H9 (cell line): ENCODE results near the gene NBEA. TPM values are rescaled to one million over a fixed set of nuclear protein-coding genes. Genes with fewer than 3 reads are reported as not detected.

ENCODE experiments used
- DNase-seq: peaks from one replicate; pipeline ENCODE4 v3.0.0-alpha.2; 2017
- H2AFZ ChIP-seq: one replicate; pipeline ENCODE4 v1.6.1; 2013; ENCODE audit warnings: mild to moderate bottlenecking, low read length, control low read depth, moderate library complexity
- H2AK5ac ChIP-seq: 2 replicates; pipeline ENCODE4 v1.6.1; 2013; ENCODE audit warnings: low read length, control low read depth, mixed read lengths; ENCODE audit not compliant: insufficient read length
- H2BK120ac ChIP-seq: one replicate; pipeline ENCODE4 v1.6.1; 2013; ENCODE audit warnings: low read depth, mild to moderate bottlenecking, low read length, control low read depth, inconsistent platforms; ENCODE audit not compliant: poor library complexity, severe bottlenecking
- H2BK12ac ChIP-seq: 2 replicates; pipeline ENCODE4 v1.6.1; 2013; ENCODE audit warnings: low read length, control low read depth, mixed read lengths, low read depth; ENCODE audit not compliant: insufficient read length
- H2BK15ac ChIP-seq: 2 replicates; pipeline ENCODE4 v1.6.1; 2013; ENCODE audit warnings: low read depth, low read length, control low read depth
- H2BK20ac ChIP-seq: one replicate; pipeline ENCODE4 v1.6.1; 2013; ENCODE audit warnings: low read depth, mild to moderate bottlenecking, low read length, control low read depth, inconsistent platforms; ENCODE audit not compliant: poor library complexity, severe bottlenecking
- H2BK5ac ChIP-seq: 2 replicates; pipeline ENCODE4 v1.6.1; 2013; ENCODE audit warnings: low read length, control low read depth, mixed read lengths; ENCODE audit not compliant: insufficient read length
- H3K14ac ChIP-seq: 2 replicates; pipeline ENCODE4 v1.6.1; 2013; ENCODE audit warnings: low read length, control low read depth; ENCODE audit not compliant: insufficient read depth
- H3K18ac ChIP-seq: 2 replicates; pipeline ENCODE4 v1.6.1; 2013; ENCODE audit warnings: low read depth, mild to moderate bottlenecking, mixed read lengths, low read length, control low read depth; ENCODE audit not compliant: insufficient read length
- H3K23ac ChIP-seq: 2 replicates; pipeline ENCODE4 v1.6.1; 2013; ENCODE audit warnings: low read length, control low read depth, mixed read lengths, low read depth; ENCODE audit not compliant: insufficient read length
- H3K23me2 ChIP-seq: 2 replicates; pipeline ENCODE4 v1.6.1; 2013; ENCODE audit warnings: low read depth, mild to moderate bottlenecking, mixed read lengths, low read length, control low read depth; ENCODE audit not compliant: insufficient read length, poor library complexity, severe bottlenecking
- H3K27ac ChIP-seq: 2 replicates; pipeline ENCODE4 v1.5.1; 2013; ENCODE audit warnings: low read length, control low read depth, mixed read lengths, low read depth; ENCODE audit not compliant: insufficient read length
- H3K27me3 ChIP-seq: 2 replicates; pipeline ENCODE4 v1.6.1; 2013; ENCODE audit warnings: low read length, control low read depth, inconsistent platforms; ENCODE audit not compliant: insufficient read depth
- H3K4ac ChIP-seq: 2 replicates; pipeline ENCODE4 v1.6.1; 2013; ENCODE audit warnings: low read depth, mild to moderate bottlenecking, control low read depth, inconsistent platforms, low read length, moderate library complexity
- H3K4me1 ChIP-seq: 2 replicates; pipeline ENCODE4 v1.6.1; 2013; ENCODE audit warnings: low read length, control low read depth, inconsistent platforms; ENCODE audit not compliant: insufficient read depth
- H3K4me2 ChIP-seq: 2 replicates; pipeline ENCODE4 v1.6.1; 2013; ENCODE audit warnings: low read length, control low read depth, mixed read lengths; ENCODE audit not compliant: insufficient read length, insufficient read depth
- H3K56ac ChIP-seq: 2 replicates; pipeline ENCODE4 v1.6.1; 2013; ENCODE audit warnings: low read depth, mild to moderate bottlenecking, mixed read lengths, low read length, control low read depth; ENCODE audit not compliant: insufficient read length
- H3K79me1 ChIP-seq: 2 replicates; pipeline ENCODE4 v1.6.1; 2013; ENCODE audit warnings: low read depth, mild to moderate bottlenecking, moderate library complexity, low read length, control low read depth, inconsistent platforms; ENCODE audit not compliant: insufficient read depth, poor library complexity, severe bottlenecking
- H3K79me2 ChIP-seq: 2 replicates; pipeline ENCODE4 v1.6.1; 2013; ENCODE audit warnings: low read length, control low read depth, inconsistent platforms; ENCODE audit not compliant: insufficient read depth
- H3K9ac ChIP-seq: 2 replicates; pipeline ENCODE4 v1.6.1; 2013; ENCODE audit warnings: low read length, control low read depth, mixed read lengths; ENCODE audit not compliant: insufficient read length; ENCODE audit errors: extremely low read depth
- H3K9me3 ChIP-seq: one replicate; pipeline ENCODE4 v1.6.1; 2013; ENCODE audit warnings: low read depth, low read length, inconsistent platforms; ENCODE audit not compliant: control insufficient read depth
- H3T11ph ChIP-seq: one replicate; pipeline ENCODE4 v1.6.1; 2013; ENCODE audit warnings: mild to moderate bottlenecking, low read length, control low read depth, inconsistent platforms
- H4K20me1 ChIP-seq: one replicate; pipeline ENCODE4 v1.6.1; 2013; ENCODE audit not compliant: control insufficient read depth, insufficient read length, insufficient read depth
- H4K5ac ChIP-seq: 2 replicates; pipeline ENCODE4 v1.6.1; 2013; ENCODE audit warnings: low read depth, mild to moderate bottlenecking, mixed read lengths, low read length, control low read depth; ENCODE audit not compliant: insufficient read length
- H4K8ac ChIP-seq: replicated peaks from 2 replicates; pipeline ENCODE4 v1.6.1; 2013; ENCODE audit warnings: low read length, control low read depth, mixed read lengths, low read depth; ENCODE audit not compliant: insufficient read length
- H4K91ac ChIP-seq: 2 replicates; pipeline ENCODE4 v1.6.1; 2013; ENCODE audit warnings: low read depth, mild to moderate bottlenecking, moderate library complexity, mixed read lengths, low read length, control low read depth; ENCODE audit not compliant: insufficient read length
- H3K27ac Mint-ChIP-seq, 3 experiments: 2 replicates in 2 of 3; 3 replicates in 1 of 3; pipeline ENCODE4 v1.8.0; 2020 to 2021; ENCODE audit warnings: mixed read lengths in 3 of 3, mild to moderate bottlenecking in 1 of 3, moderate library complexity in 1 of 3
- H3K27me3 Mint-ChIP-seq: 2 replicates; pipeline ENCODE4 v1.8.0; 2021; ENCODE audit warnings: low read depth, mild to moderate bottlenecking, moderate library complexity, mixed read lengths
- H3K36me3 Mint-ChIP-seq, 3 experiments: 2 replicates in 2 of 3; 3 replicates in 1 of 3; pipeline ENCODE4 v1.8.0; 2020 to 2021; ENCODE audit warnings: low read depth in 3 of 3, mixed read lengths in 3 of 3; ENCODE audit not compliant: insufficient read depth in 1 of 3
- H3K4me1 Mint-ChIP-seq, 2 experiments: 2 replicates each; pipeline ENCODE4 v1.8.0; 2020; ENCODE audit warnings: mixed read lengths in 2 of 2
- H3K4me3 Mint-ChIP-seq, 2 experiments: 2 replicates in 1 of 2; 3 replicates in 1 of 2; pipeline ENCODE4 v1.8.0; 2020 to 2021; ENCODE audit warnings: mild to moderate bottlenecking in 2 of 2, mixed read lengths in 2 of 2, moderate library complexity in 1 of 2
- H3K9me3 Mint-ChIP-seq, 2 experiments: 2 replicates in 1 of 2; 3 replicates in 1 of 2; pipeline ENCODE4 v1.8.0; 2020; ENCODE audit warnings: mild to moderate bottlenecking in 2 of 2, mixed read lengths in 2 of 2, moderate library complexity in 1 of 2
- CTCF ChIP-seq: fragments of 200-600 bp; sonication (generic); conservative IDR thresholded peaks from 3 replicates; pipeline ENCODE4 v1.8.0; 2021; ENCODE audit warnings: antibody characterized with exemption, mild to moderate bottlenecking
- WGBS: extraction: QIAGEN DNeasy Blood & Tissue Kit; methylation state at CpG from one replicate; pipeline ENCODE4 v1.1.7; 2013; ENCODE audit warnings: missing lambda C conversion rate, low lambda C conversion rate, mixed read lengths; ENCODE audit not compliant: insufficient read length; ENCODE audit errors: extremely low coverage; 5-methylcytosine and 5-hydroxymethylcytosine counted together
- total RNA-seq: library from RNA; stranded (reverse); gene quantifications from 2 replicates; pipeline ENCODE4 v1.2.1, GENCODE V29; 2021

The NBEA gene
- total RNA-seq, 1 experiment from 2014 or later = 17.3 TPM

- no peak overlapping the region for H2BK120ac ChIP-seq
- H4K8ac ChIP-seq = no peak overlapping the region
- no peaks in the 10 kb centered on the region for H3K79me2 ChIP-seq
- H3K4me3 Mint-ChIP-seq = no peak overlapping the region
- H2BK15ac ChIP-seq = no peak overlapping the region
- H3K23me2 ChIP-seq = no peaks in the 10 kb centered on the region
- no peaks in the 10 kb centered on the region for H3K27me3 ChIP-seq
- no peak overlapping the region for H2BK20ac ChIP-seq
- DNase-seq = no peak
- H4K91ac ChIP-seq = no peak overlapping the region
- no peak overlapping the region for H3K56ac ChIP-seq
- H3K18ac ChIP-seq = no peak overlapping the region
- no peaks in the 10 kb centered on the region for H3K9me3 Mint-ChIP-seq
- H2BK5ac ChIP-seq = no peak overlapping the region
- H3K27ac ChIP-seq = no peak overlapping the region
- H2BK12ac ChIP-seq = no peak overlapping the region
- no peak for TF ChIP-seq CTCF
- H4K5ac ChIP-seq = no peak overlapping the region
- no peaks in the 10 kb centered on the region for H3K27me3 Mint-ChIP-seq
- H3K27ac Mint-ChIP-seq = no peak overlapping the region
- H3K14ac ChIP-seq = no peak overlapping the region
- H3K4me1 ChIP-seq = no peaks in the 10 kb centered on the region
- no CpG with 5 or more reads among the region's 2 CpGs for WGBS
- H3K9me3 ChIP-seq = no peaks in the 10 kb centered on the region
- no peaks in the 10 kb centered on the region for H4K20me1 ChIP-seq
- no peak overlapping the region for H3K4me2 ChIP-seq
- H3K23ac ChIP-seq = no peak overlapping the region
- H3K4ac ChIP-seq = no peak overlapping the region
- H3K36me3 Mint-ChIP-seq = peaks cover 4 to 15% (median 15%) of the 10 kb centered on the region in 3 experiments; a peak in 4 of 7 replicates
- no peak overlapping the region for H2AFZ ChIP-seq
- no peak overlapping the region for H2AK5ac ChIP-seq
- no peak overlapping the region for H3K9ac ChIP-seq
- H3K79me1 ChIP-seq = no peaks in the 10 kb centered on the region
- H3K4me1 Mint-ChIP-seq = no peaks in the 10 kb centered on the region
- H3T11ph ChIP-seq = no peak overlapping the region
Measured at GRCh38 chr13:35046587-35046986, 104.5 kb downstream of the NBEA start.
